Psoas muscle (tissue), 8 donors: Measurements from ENCODE around the gene PROSER2. TPM values are rescaled to one million over a fixed set of nuclear protein-coding genes. Genes with fewer than 3 reads are reported as not detected.

Source experiments
- ATAC-seq, 4 donors: fragments of 200-7000 bp; cut with Tn5 transposase; one replicate each; pipeline ENCODE4 v1.9.1; 2020; ENCODE audit warnings: moderate library complexity in 3 of 4, mild to moderate bottlenecking in 2 of 4
- DNase-seq, 2 donors: peaks; one replicate each; pipeline ENCODE4 v3.0.0-alpha.2; 2020
- H3K27ac ChIP-seq: fragments of 200-600 bp; one replicate; pipeline ENCODE4 v1.8.0; 2022
- H3K27me3 ChIP-seq, 3 donors: fragments of 200-600 bp in 1 of 3; one replicate each; pipeline versions ENCODE4 v1.6.1 to v1.8.0; 2013 to 2022; ENCODE audit warnings: low read length in 2 of 3, mild to moderate bottlenecking in 2 of 3, moderate library complexity in 1 of 3; ENCODE audit not compliant: insufficient read depth in 3 of 3
- H3K36me3 ChIP-seq, 2 donors: fragments of 200-600 bp in 1 of 2; one replicate each; pipeline versions ENCODE4 v1.6.1 to v1.8.0; 2013 to 2022; ENCODE audit warnings: low read depth in 1 of 2, mild to moderate bottlenecking in 1 of 2, moderate library complexity in 1 of 2; ENCODE audit not compliant: insufficient read depth in 1 of 2
- H3K4me1 ChIP-seq: fragments of 200-600 bp; one replicate; pipeline ENCODE4 v1.8.0; 2022
- H3K4me3 ChIP-seq: fragments of 200-600 bp; one replicate; pipeline ENCODE4 v1.8.0; 2022; ENCODE audit warnings: mild to moderate bottlenecking
- H3K9me3 ChIP-seq: fragments of 200-600 bp; one replicate; pipeline ENCODE4 v1.8.0; 2022
- CTCF ChIP-seq: fragments of 200-600 bp; IDR thresholded peaks from one replicate; pipeline ENCODE4 v1.8.0; 2022; ENCODE audit warnings: antibody characterized with exemption
- WGBS, 3 donors: extraction: QIAGEN DNeasy Blood & Tissue Kit; methylation state at CpG; one replicate each; pipeline versions ENCODE4 v1.1.6 to v1.1.7; 2013; 5-methylcytosine and 5-hydroxymethylcytosine counted together
- intact Hi-C, 2 donors: fragments of 100-400 bp; cut with DNase I; formaldehyde crosslinking; loops; one replicate each; pipeline versions ENCODE4 v1.11.0 to v1.14.2; 2022
- polyA plus RNA-seq, 3 donors: library from polyadenylated mRNA; stranded (reverse); fragments of 200-250 nt; gene quantifications; one replicate each; pipeline ENCODE4 v1.2.3, GENCODE V29; 2013
- total RNA-seq, 4 donors: library from RNA; stranded (reverse); fragmentation: NEBNext Ultra II Directional in 2 of 4; extraction: Animal tissue kit (Norgen Biotek cat#: 25700) in 2 of 4; gene quantifications; one replicate each; pipeline versions ENCODE4 v1.2.1 to v1.2.4, GENCODE V29; 2021 to 2023
- donor health status: healthy with polysubstance abuse.
- donor health status: DM: no; HTN: no; CAD: no; lungs with moderate emphysema.
- donor health status: Bipolar disorder and iron deficiency.
- donor health status: healthy.
- donor health status: DM: yes; HTN: yes; CAD: no.
- donor health status: DM: no; HTN: no; CAD: no.
- donor health status: DM: no; HTN: no; CAD: no.
- donor health status: DM: yes; HTN: yes; CAD: no.

PROSER2 gene
- total and polyA plus RNA-seq, 7 donors, result 0.63 to 2.8 (median 1.2) TPM

- Histone ChIP-seq H3K27ac (no peak overlapping the region), H3K4me3 (no peak overlapping the region), H3K9me3 (no peaks in the 10 kb centered on the region), H3K4me1 (no peaks in the 10 kb centered on the region), H3K36me3 (no peaks in the 10 kb centered on the region), H3K27me3 (peaks cover 0 to 7% (median 2%) of the 10 kb centered on the region in 3 donors)
- no peak for TF ChIP-seq CTCF
- intact Hi-C loops, result no loop called here
- 79 to 81% (median 80%) methylated on average over 7 of the region's 7 CpGs for WGBS, 3 donors
- DNase-seq (no peak), ATAC-seq (no peak)
These were observed 10.0 kb upstream of the PROSER2 start for GRCh38 chr10:11813177-11813576.

DNA sequence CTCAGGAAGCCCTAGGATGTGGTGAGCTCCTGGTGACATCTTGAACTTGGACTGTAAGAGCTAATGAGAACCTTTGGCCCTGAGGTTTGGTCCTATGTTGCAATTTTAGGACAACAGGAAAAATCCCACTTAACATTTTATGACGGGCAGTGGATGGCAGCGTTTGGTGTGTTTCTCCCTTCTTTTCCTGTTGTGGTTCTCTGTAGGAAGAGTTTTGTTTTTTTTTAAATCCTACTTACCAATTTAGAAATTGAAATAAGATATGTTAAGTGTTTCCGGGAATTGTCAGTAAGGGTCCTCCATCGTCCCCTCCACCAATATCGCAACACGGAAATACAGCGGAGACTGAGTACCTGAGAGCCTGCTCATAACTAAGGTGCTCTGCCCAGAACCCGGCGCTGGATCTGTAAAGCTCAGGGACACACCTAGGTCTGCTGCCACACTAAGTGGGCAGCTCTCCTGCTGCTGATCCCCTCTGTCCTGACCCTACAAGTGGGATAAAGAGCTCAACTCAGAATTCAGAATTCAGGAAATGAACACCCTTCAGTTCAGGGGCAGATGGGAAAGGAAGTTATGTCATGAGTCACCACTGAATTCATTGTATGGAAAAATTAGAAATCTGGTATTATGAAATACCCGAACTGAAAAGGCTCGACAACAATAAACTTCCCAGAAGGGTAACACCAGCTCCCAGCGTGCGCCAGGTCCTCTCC, 9.1 kb upstream of the PROSER2 start:
- Histone ChIP-seq H3K9me3 (no peaks in the 10 kb centered on the region), H3K4me3 (no peak overlapping the region), H3K36me3 (no peaks in the 10 kb centered on the region), H3K27ac (no peak overlapping the region), H3K4me1 (no peaks in the 10 kb centered on the region), H3K27me3 (peaks cover 0 to 7% (median 2%) of the 10 kb centered on the region in 3 donors)
- DNase-seq, result no peak
- ATAC-seq, result no peak
- TF ChIP-seq CTCF, result no peak
- intact Hi-C loops, result no loop called here
- 71 to 76% (median 75%) methylated on average over 13 of the region's 13 CpGs for WGBS, 3 donors

- intact Hi-C loops, result no loop called here
- 84 to 89% (median 85%) methylated on average over 3 of the region's 3 CpGs for WGBS, 3 donors
- Histone ChIP-seq H3K27ac (no peak overlapping the region), H3K4me1 (peaks cover 8% of the 10 kb centered on the region), H3K4me3 (no peak overlapping the region), H3K9me3 (no peaks in the 10 kb centered on the region), H3K36me3 (no peaks in the 10 kb centered on the region), H3K27me3 (peaks cover 0 to 16% (median 10%) of the 10 kb centered on the region in 3 donors)
- ATAC-seq (no peak), DNase-seq (no peak)
- TF ChIP-seq CTCF, result no peak
These were observed 4.1 kb upstream of the PROSER2 start for GRCh38 chr10:11819027-11819426.

- intact Hi-C loops, result no loop called here
- ATAC-seq (no peak), DNase-seq (no peak)
- no peak overlapping the region for H3K4me3 ChIP-seq
- peaks cover 8% of the 10 kb centered on the region for H3K4me1 ChIP-seq
- peaks cover 0 to 28% (median 11%) of the 10 kb centered on the region in 3 donors for H3K27me3 ChIP-seq
- H3K36me3 ChIP-seq, result no peaks in the 10 kb centered on the region
- TF ChIP-seq CTCF, result no peak
- no peak overlapping the region for H3K27ac ChIP-seq
- WGBS, 3 donors, result 75 to 80% (median 77%) methylated on average over 5 of the region's 5 CpGs
- H3K9me3 ChIP-seq, result no peaks in the 10 kb centered on the region
These were observed 965 bp upstream of the PROSER2 start for GRCh38 chr10:11822026-11822756.
